IMR-90 (cell line): ENCODE results near the gene LRP3. TPM values are rescaled to one million over a fixed set of nuclear protein-coding genes. Genes with fewer than 3 reads are reported as not detected.

Experiments
- ATAC-seq: fragments of 200-7000 bp; cut with Tn5 transposase; 2 replicates; pipeline ENCODE4 v1.9.1; 2020; ENCODE audit warnings: low read depth, mild to moderate bottlenecking, moderate library complexity
- BruUV-seq: library from RNA; stranded (reverse); fragments of 400-500 nt; replicated peaks from 2 replicates; lab custom pipeline; 2021; lab: Mats Ljungman, UMichigan
- CTCF ChIA-PET: fragments of 300-600 bp; formaldehyde crosslinking; extraction: SDS; loops from one replicate; lab custom pipeline; 2021; ENCODE audit warnings: antibody characterized with exemption; lab: Yijun Ruan, JAX
- POLR2A ChIA-PET: fragments of 300-600 bp; sonication (Branson Sonifier 250); formaldehyde crosslinking; loops from one replicate; lab custom pipeline; 2022; ENCODE audit warnings: antibody characterized with exemption; ENCODE audit not compliant: unreplicated experiment; lab: Charles Lee
- DNase-seq: peaks from one replicate; pipeline ENCODE4 v3.0.0; 2013
- H2AFZ ChIP-seq: replicated peaks from 2 replicates; pipeline ENCODE3; 2013; ENCODE audit warnings: low read length, mild to moderate bottlenecking; ENCODE audit not compliant: poor library complexity
- H2AK5ac ChIP-seq: 2 replicates; pipeline ENCODE4 v1.6.1; 2013; ENCODE audit warnings: low read depth, low read length, inconsistent platforms
- H2AK9ac ChIP-seq: replicated peaks from 2 replicates; pipeline ENCODE3; 2013; ENCODE audit warnings: mild to moderate bottlenecking, low read depth, low read length, moderate library complexity; ENCODE audit not compliant: poor library complexity
- H2BK120ac ChIP-seq: 2 replicates; pipeline ENCODE4 v1.6.1; 2013; ENCODE audit warnings: low read depth, low read length, inconsistent platforms
- H2BK15ac ChIP-seq: 3 replicates; pipeline ENCODE4 v1.6.1; 2013; ENCODE audit warnings: low read depth, low read length, inconsistent platforms
- H2BK20ac ChIP-seq: 2 replicates; pipeline ENCODE4 v1.6.1; 2013; ENCODE audit warnings: low read depth, mild to moderate bottlenecking, inconsistent platforms, low read length, moderate library complexity
- H2BK5ac ChIP-seq: 2 replicates; pipeline ENCODE4 v1.6.1; 2013; ENCODE audit warnings: mild to moderate bottlenecking, low read depth, low read length, inconsistent platforms; ENCODE audit not compliant: poor library complexity, severe bottlenecking
- H3K14ac ChIP-seq: replicated peaks from 2 replicates; pipeline ENCODE4 v1.6.1; 2013; ENCODE audit warnings: low read depth, low read length, inconsistent platforms
- H3K18ac ChIP-seq: 2 replicates; pipeline ENCODE4 v1.6.1; 2013; ENCODE audit warnings: low read depth, low read length, control low read depth
- H3K23ac ChIP-seq: 2 replicates; pipeline ENCODE4 v1.6.1; 2013; ENCODE audit warnings: low read depth, low read length, inconsistent platforms
- H3K27ac ChIP-seq: 2 replicates; pipeline ENCODE4 v1.5.1; 2013; ENCODE audit warnings: mild to moderate bottlenecking, control low read depth, low read length; ENCODE audit not compliant: insufficient read depth
- H3K27me3 ChIP-seq: 2 replicates; pipeline ENCODE4 v1.6.1; 2013; ENCODE audit warnings: low read length; ENCODE audit not compliant: control insufficient read depth, insufficient read depth
- H3K36me3 ChIP-seq: 2 replicates; pipeline ENCODE4 v1.6.1; 2013; ENCODE audit warnings: low read length, mixed read lengths; ENCODE audit not compliant: control insufficient read depth, insufficient read depth
- H3K4ac ChIP-seq: 2 replicates; pipeline ENCODE4 v1.6.1; 2013; ENCODE audit warnings: low read depth, low read length, inconsistent platforms
- H3K4me1 ChIP-seq: 2 replicates; pipeline ENCODE4 v1.6.1; 2013; ENCODE audit warnings: low read length, mixed read lengths; ENCODE audit not compliant: control insufficient read depth, insufficient read depth
- H3K4me2 ChIP-seq: 2 replicates; pipeline ENCODE4 v1.6.1; 2013; ENCODE audit warnings: low read depth, mild to moderate bottlenecking, control low read depth, low read length, moderate library complexity
- H3K4me3 ChIP-seq: 2 replicates; pipeline ENCODE4 v1.5.1; 2013; ENCODE audit warnings: low read depth, mild to moderate bottlenecking, control low read depth, low read length, moderate library complexity; ENCODE audit not compliant: insufficient read depth
- H3K56ac ChIP-seq: 2 replicates; pipeline ENCODE4 v1.6.1; 2013; ENCODE audit warnings: low read length, inconsistent platforms; ENCODE audit not compliant: insufficient read depth; ENCODE audit errors: extremely low read depth
- H3K79me1 ChIP-seq, 2 experiments: 2 replicates each; pipeline ENCODE4 v1.6.1; 2013; ENCODE audit warnings: low read length in 2 of 2, inconsistent platforms in 1 of 2, low read depth in 1 of 2
- H3K9ac ChIP-seq: 2 replicates; pipeline ENCODE4 v1.6.1; 2013; ENCODE audit warnings: low read depth, low read length, control low read depth
- H3K9me1 ChIP-seq: 2 replicates; pipeline ENCODE4 v1.6.1; 2013; ENCODE audit warnings: low read length, inconsistent platforms; ENCODE audit not compliant: insufficient read depth
- H3K9me3 ChIP-seq: 2 replicates; pipeline ENCODE4 v1.6.1; 2013; ENCODE audit warnings: low read length; ENCODE audit not compliant: control insufficient read depth, insufficient read depth
- H4K20me1 ChIP-seq: 2 replicates; pipeline ENCODE4 v1.6.1; 2013; ENCODE audit warnings: low read length, inconsistent platforms; ENCODE audit not compliant: insufficient read depth
- H4K5ac ChIP-seq: 2 replicates; pipeline ENCODE4 v1.6.1; 2013; ENCODE audit warnings: mild to moderate bottlenecking, low read depth, low read length, control low read depth
- H4K8ac ChIP-seq, 2 experiments: 2 replicates each; pipeline ENCODE4 v1.6.1; 2013; ENCODE audit warnings: low read depth in 2 of 2, low read length in 2 of 2, control low read depth in 1 of 2, inconsistent platforms in 1 of 2
- H4K91ac ChIP-seq: 2 replicates; pipeline ENCODE4 v1.6.1; 2013; ENCODE audit warnings: low read depth, low read length, inconsistent platforms; ENCODE audit not compliant: insufficient read depth
- BHLHE40 ChIP-seq: fragments of 150-350 bp; IDR thresholded peaks from 2 replicates; pipeline ENCODE4 v1.6.1; 2016; ENCODE audit warnings: mild to moderate bottlenecking, low read depth, low read length
- ELK1 ChIP-seq: fragments of 150-350 bp; IDR thresholded peaks from 2 replicates; pipeline ENCODE4 v1.6.1; 2016; ENCODE audit warnings: low read depth, mild to moderate bottlenecking, low read length, moderate library complexity, borderline replicate concordance
- MAFK ChIP-seq: IDR thresholded peaks from 2 replicates; pipeline ENCODE4 v1.6.1; 2012; ENCODE audit warnings: low read depth, low read length, improper control_type of control experiment
- NFE2L2 ChIP-seq: fragments of 150-350 bp; IDR thresholded peaks from 2 replicates; pipeline ENCODE4 v1.6.1; 2016; ENCODE audit warnings: low read depth, mild to moderate bottlenecking, low read length
- RAD21 ChIP-seq: IDR thresholded peaks from 2 replicates; pipeline ENCODE4 v1.6.1; 2012; ENCODE audit warnings: low read length, improper control_type of control experiment
- USF2 ChIP-seq: fragments of 150-350 bp; IDR thresholded peaks from 2 replicates; pipeline ENCODE4 v1.6.1; 2017; ENCODE audit warnings: mild to moderate bottlenecking, antibody characterized with exemption, low read length, low read depth
- WGBS, 2 experiments: methylation state at CpG; one replicate each; pipeline versions ENCODE4 v1.1.5 to v1.1.7; 2013; ENCODE audit warnings: missing lambda C conversion rate in 2 of 2; ENCODE audit not compliant: insufficient read length in 1 of 2; ENCODE audit errors: extremely low coverage in 2 of 2; 5-methylcytosine and 5-hydroxymethylcytosine counted together
- dilution Hi-C: fragments of 300-500 bp; cut with HindIII; formaldehyde crosslinking; loops from one replicate; pipeline ENCODE4 v1.14.3; 2018; ENCODE audit warnings: low sequenced_read_pairs; ENCODE audit not compliant: unreplicated experiment
- in situ Hi-C: fragments of 300-500 bp; cut with MboI; formaldehyde crosslinking; loops from 3 replicates; pipeline ENCODE4 v1.14.3; 2019; ENCODE audit warnings: low sequenced_read_pairs, inconsistent platforms, mixed read lengths
- intact Hi-C: fragments of 100-400 bp; cut with micrococcal nuclease; formaldehyde crosslinking; loops from 2 replicates; pipeline ENCODE4 v1.10.0; 2022
- polyA plus RNA-seq, 3 experiments: library from polyadenylated mRNA; depleted of rRNA; stranded (reverse); fragments of >200 nt; gene quantifications; 2 replicates each; pipeline ENCODE4 v1.2.3, GENCODE V29; 2012; ENCODE audit warnings: low replicate concordance in 1 of 3
- total RNA-seq: library from RNA; depleted of rRNA; stranded (reverse); fragments of >200 nt; gene quantifications from 2 replicates; pipeline ENCODE4 v1.2.3, GENCODE V29; 2012

LRP3 gene
- total and polyA plus RNA-seq, 2 of the 4 experiments (the other 2 are of a cell fraction): 8.4 to 20.2 TPM

GRCh38 chr19:33202546-33203507 is 8.7 kb downstream of the LRP3 start (continued):
- TF ChIP-seq USF2: no peak

- Histone ChIP-seq H3K9ac (no peak overlapping the region), H3K18ac (no peak overlapping the region), H2BK5ac (no peak overlapping the region), H3K9me1 (peaks cover 5% of the 10 kb centered on the region; the same call in 1 of the 2 replicates), H3K56ac (no peak overlapping the region), H3K36me3 (peaks cover 19% of the 10 kb centered on the region), H3K23ac (no peak overlapping the region), H2AK9ac (no peak overlapping the region), H2AFZ (no peak overlapping the region), H3K4ac (no peak overlapping the region), H2BK15ac (no peak overlapping the region), H4K20me1 (peaks cover 4% of the 10 kb centered on the region; the same call in 1 of the 2 replicates), H3K14ac (no peak overlapping the region), H2BK20ac (no peak overlapping the region), H2BK120ac (no peak overlapping the region), H4K5ac (no peak overlapping the region), H4K8ac (no peak overlapping the region), H3K4me1 (no peaks in the 10 kb centered on the region), H3K27me3 (no peaks in the 10 kb centered on the region), H3K27ac (no peak overlapping the region), H3K9me3 (no peaks in the 10 kb centered on the region), H3K4me2 (no peak overlapping the region), H2AK5ac (no peak overlapping the region), H3K4me3 (no peak overlapping the region), H3K79me1 (peaks cover 0 to 8% of the 10 kb centered on the region in 2 experiments; a peak in 1 of 4 replicates), H4K91ac (no peak overlapping the region)
- DNase-seq: no peak
- CTCF ChIA-PET: no interaction called here
- intact Hi-C loops (no loop called here), dilution Hi-C loops (no loop called here), in situ Hi-C loops (no loop called here)
- no CpG with 5 or more reads among the region's 6 CpGs for WGBS, 2 experiments
- POLR2A ChIA-PET: no interaction called here
- no peak for TF ChIP-seq MAFK
- TF ChIP-seq NFE2L2: no peak
- no peak for TF ChIP-seq BHLHE40
- TF ChIP-seq ELK1: no peak
- TF ChIP-seq RAD21: no peak
- no peak for ATAC-seq
- no TSS peak for BruUV-seq
Measured at GRCh38 chr19:33203529-33203928, 9.4 kb downstream of the LRP3 start.
